GM23338 (cell line): Measurements from ENCODE around the gene ZBTB42. TPM values are rescaled to one million over a fixed set of nuclear protein-coding genes. Genes with fewer than 3 reads are reported as not detected.

Source experiments
- ATAC-seq: fragments of 200-7000 bp; cut with Tn5 transposase; 3 replicates; pipeline ENCODE4 v1.9.1; 2020
- DNase-seq: peaks from one replicate; pipeline ENCODE4 v3.0.0-alpha.2; 2015; ENCODE audit warnings: low spot score
- H2AFZ ChIP-seq: fragments of 200-600 bp; sonication (generic); 2 replicates; pipeline ENCODE4 v1.8.0; 2016; ENCODE audit warnings: antibody characterized with exemption, mild to moderate bottlenecking, moderate library complexity
- H3F3A ChIP-seq: fragments of 200-600 bp; sonication (generic); replicated peaks from 2 replicates; pipeline ENCODE4 v1.8.0; 2017; ENCODE audit warnings: antibody characterized with exemption, mixed run types, low read depth
- H3K27ac ChIP-seq: fragments of 200-600 bp; sonication (generic); 2 replicates; pipeline ENCODE4 v1.6.1; 2016; ENCODE audit warnings: low read depth
- H3K27me3 ChIP-seq: fragments of 200-600 bp; sonication (generic); 2 replicates; pipeline ENCODE4 v1.8.0; 2016; ENCODE audit warnings: mild to moderate bottlenecking, mixed run types, moderate library complexity; ENCODE audit not compliant: insufficient read depth
- H3K36me3 ChIP-seq: fragments of 200-600 bp; sonication (generic); 2 replicates; pipeline ENCODE4 v1.8.0; 2016; ENCODE audit warnings: mild to moderate bottlenecking; ENCODE audit not compliant: insufficient read depth
- H3K4me1 ChIP-seq: fragments of 200-600 bp; sonication (generic); 2 replicates; pipeline ENCODE4 v1.8.0; 2016; ENCODE audit warnings: mild to moderate bottlenecking, moderate library complexity; ENCODE audit not compliant: insufficient read depth
- H3K4me2 ChIP-seq: fragments of 200-600 bp; sonication (generic); 2 replicates; pipeline ENCODE4 v1.7.1; 2017; ENCODE audit warnings: mixed run types
- H3K4me3 ChIP-seq: fragments of 200-600 bp; sonication (generic); 2 replicates; pipeline ENCODE4 v1.6.1; 2016; ENCODE audit warnings: mixed run types
- H3K79me2 ChIP-seq: fragments of 200-600 bp; sonication (generic); replicated peaks from 2 replicates; pipeline ENCODE4 v1.8.0; 2017; ENCODE audit warnings: mild to moderate bottlenecking; ENCODE audit not compliant: insufficient read depth
- H3K9me2 ChIP-seq: fragments of 200-600 bp; sonication (generic); 2 replicates; pipeline ENCODE4 v1.8.0; 2017; ENCODE audit not compliant: insufficient read depth
- H4K20me1 ChIP-seq: fragments of 200-600 bp; sonication (generic); replicated peaks from 2 replicates; pipeline ENCODE4 v1.8.0; 2017; ENCODE audit warnings: mild to moderate bottlenecking; ENCODE audit not compliant: insufficient read depth
- H3K27ac Mint-ChIP-seq: 2 replicates; pipeline ENCODE4 v1.8.0; 2020; ENCODE audit warnings: inconsistent platforms, mild to moderate bottlenecking, moderate library complexity, mixed read lengths
- H3K27me3 Mint-ChIP-seq: 3 replicates; pipeline ENCODE4 v1.8.0; 2022; ENCODE audit warnings: low read depth, mild to moderate bottlenecking, moderate library complexity, mixed read lengths, inconsistent platforms; ENCODE audit not compliant: insufficient read depth, poor library complexity
- H3K36me3 Mint-ChIP-seq: 3 replicates; pipeline ENCODE4 v1.8.0; 2021; ENCODE audit warnings: low read depth, mild to moderate bottlenecking, inconsistent platforms, moderate library complexity, mixed read lengths
- H3K4me1 Mint-ChIP-seq: 3 replicates; pipeline ENCODE4 v1.8.0; 2020; ENCODE audit warnings: mild to moderate bottlenecking, inconsistent platforms, mixed read lengths
- H3K4me3 Mint-ChIP-seq: 3 replicates; pipeline ENCODE4 v1.8.0; 2021; ENCODE audit warnings: moderate library complexity, mild to moderate bottlenecking, inconsistent platforms, mixed read lengths
- H3K9me3 Mint-ChIP-seq: 3 replicates; pipeline ENCODE4 v1.8.0; 2020; ENCODE audit warnings: moderate library complexity, mild to moderate bottlenecking, inconsistent platforms, mixed read lengths
- CREB1 ChIP-seq: fragments of 250-450 bp; sonication (Bioruptor Pico); IDR thresholded peaks from 2 replicates; pipeline ENCODE4 v1.5.0; 2020; ENCODE audit warnings: low read depth, mild to moderate bottlenecking, moderate library complexity
- EZH2 ChIP-seq: fragments of 200-600 bp; sonication (generic); IDR thresholded peaks from one replicate; pipeline ENCODE4 v1.8.0; 2017; ENCODE audit warnings: antibody characterized with exemption, mild to moderate bottlenecking, low read depth; ENCODE audit not compliant: unreplicated experiment
- EZH2phosphoT487 ChIP-seq: fragments of 200-600 bp; sonication (generic); IDR thresholded peaks from one replicate; pipeline ENCODE4 v1.8.1; 2018; ENCODE audit warnings: antibody characterized with exemption; ENCODE audit not compliant: unreplicated experiment
- JUNB ChIP-seq: IDR thresholded peaks from one replicate; pipeline ENCODE4 v1.6.1; 2016; ENCODE audit warnings: antibody characterized with exemption; ENCODE audit not compliant: unreplicated experiment
- NANOG ChIP-seq: IDR thresholded peaks from 2 replicates; pipeline ENCODE4 v1.6.1; 2016; ENCODE audit warnings: antibody characterized with exemption, borderline replicate concordance
- POLR2AphosphoS5 ChIP-seq: IDR thresholded peaks from 2 replicates; pipeline ENCODE4 v1.6.1; 2016; ENCODE audit warnings: antibody characterized with exemption, low read depth
- STAT1 ChIP-seq: IDR thresholded peaks from one replicate; pipeline ENCODE4 v1.6.1; 2016; ENCODE audit warnings: antibody characterized with exemption; ENCODE audit not compliant: unreplicated experiment
- ZNF114 ChIP-seq: fragments of 250-450 bp; sonication (Bioruptor Pico); IDR thresholded peaks from 2 replicates; pipeline ENCODE4 v1.5.0; 2020; ENCODE audit warnings: mild to moderate bottlenecking, moderate library complexity
- ZNF331 ChIP-seq: fragments of 250-450 bp; sonication (Bioruptor Pico); IDR thresholded peaks from 2 replicates; pipeline ENCODE4 v1.5.0; 2020; ENCODE audit warnings: low read depth, mild to moderate bottlenecking, moderate library complexity
- polyA plus RNA-seq: library from polyadenylated mRNA; unstranded; fragments of >200 nt; fragmentation: Nextera tagmentation; extraction: Ambion mirVana; gene quantifications from 2 replicates; pipeline ENCODE4 v1.2.1, GENCODE V29; 2016
- total RNA-seq: library from RNA; depleted of rRNA; stranded (reverse); fragments of >200 nt; shearing (Covaris generic); gene quantifications from 2 replicates; pipeline ENCODE4 v1.2.3, GENCODE V29; 2014
- TF ChIP-seq, protein P1 (sequence below), 2 experiments: fragments of 200-600 bp in 1 of 2; sonication (generic) in 1 of 2; conservative IDR thresholded peaks; 2 replicates each; pipeline versions ENCODE4 v1.5.1 to v1.6.1; 2016 to 2017; ENCODE audit warnings: antibody characterized with exemption in 2 of 2, low read depth in 2 of 2, mild to moderate bottlenecking in 2 of 2, moderate library complexity in 1 of 2
- TF ChIP-seq, protein P2 (sequence below): IDR thresholded peaks from 2 replicates; pipeline ENCODE4 v1.6.1; 2016; ENCODE audit warnings: antibody characterized with exemption
- TF ChIP-seq, protein P3 (sequence below): fragments of 250-450 bp; sonication (Bioruptor Pico); IDR thresholded peaks from 2 replicates; pipeline ENCODE4 v1.5.0; 2020; ENCODE audit warnings: mild to moderate bottlenecking, moderate library complexity
- TF ChIP-seq, protein P4 (sequence below): IDR thresholded peaks from one replicate; pipeline ENCODE4 v1.6.1; 2018; ENCODE audit warnings: antibody characterized with exemption; ENCODE audit not compliant: unreplicated experiment

ZBTB42 gene
- total and polyA plus RNA-seq, 2 experiments from 2014 or later, result 0.70 to 4.4 TPM

DNA sequence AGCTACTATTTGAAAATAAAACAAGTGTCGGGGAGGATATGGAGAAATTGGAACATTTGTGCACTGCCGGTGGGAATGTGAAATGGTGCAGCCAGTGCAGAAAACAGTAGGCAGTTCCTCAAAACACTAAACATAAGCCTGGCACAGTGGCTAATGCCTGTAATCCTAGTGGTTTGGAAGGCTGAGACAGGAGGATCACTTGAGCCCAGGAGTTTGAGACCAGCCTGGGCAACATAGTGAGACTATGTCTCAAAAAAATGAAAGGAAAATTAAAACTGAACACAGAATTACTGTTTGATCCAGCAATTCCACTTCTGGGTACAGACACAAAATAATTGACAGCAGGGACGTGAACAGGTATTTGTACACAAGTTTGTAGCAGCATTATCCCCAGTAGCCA, 35.4 kb upstream of the ZBTB42 start:
- no peaks in the 10 kb centered on the region; the same call in 1 of the 2 replicates for H3K9me2 ChIP-seq
- TF ChIP-seq ZNF331 (CRISPR knock-in tag) (no peak), JUNB (no peak), POLR2AphosphoS5 (no peak), STAT1 (no peak), CREB1 (CRISPR knock-in tag) (no peak), EZH2phosphoT487 (no peak), EZH2 (no peak), NANOG (no peak), ZNF114 (CRISPR knock-in tag) (no peak)
- TF ChIP-seq, protein P1, sequence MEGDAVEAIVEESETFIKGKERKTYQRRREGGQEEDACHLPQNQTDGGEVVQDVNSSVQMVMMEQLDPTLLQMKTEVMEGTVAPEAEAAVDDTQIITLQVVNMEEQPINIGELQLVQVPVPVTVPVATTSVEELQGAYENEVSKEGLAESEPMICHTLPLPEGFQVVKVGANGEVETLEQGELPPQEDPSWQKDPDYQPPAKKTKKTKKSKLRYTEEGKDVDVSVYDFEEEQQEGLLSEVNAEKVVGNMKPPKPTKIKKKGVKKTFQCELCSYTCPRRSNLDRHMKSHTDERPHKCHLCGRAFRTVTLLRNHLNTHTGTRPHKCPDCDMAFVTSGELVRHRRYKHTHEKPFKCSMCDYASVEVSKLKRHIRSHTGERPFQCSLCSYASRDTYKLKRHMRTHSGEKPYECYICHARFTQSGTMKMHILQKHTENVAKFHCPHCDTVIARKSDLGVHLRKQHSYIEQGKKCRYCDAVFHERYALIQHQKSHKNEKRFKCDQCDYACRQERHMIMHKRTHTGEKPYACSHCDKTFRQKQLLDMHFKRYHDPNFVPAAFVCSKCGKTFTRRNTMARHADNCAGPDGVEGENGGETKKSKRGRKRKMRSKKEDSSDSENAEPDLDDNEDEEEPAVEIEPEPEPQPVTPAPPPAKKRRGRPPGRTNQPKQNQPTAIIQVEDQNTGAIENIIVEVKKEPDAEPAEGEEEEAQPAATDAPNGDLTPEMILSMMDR (conservative IDR thresholded peaks at IDR 0.05; ENCODE audit: low read depth in 2 of 2), result no peak
- TF ChIP-seq, protein P2, sequence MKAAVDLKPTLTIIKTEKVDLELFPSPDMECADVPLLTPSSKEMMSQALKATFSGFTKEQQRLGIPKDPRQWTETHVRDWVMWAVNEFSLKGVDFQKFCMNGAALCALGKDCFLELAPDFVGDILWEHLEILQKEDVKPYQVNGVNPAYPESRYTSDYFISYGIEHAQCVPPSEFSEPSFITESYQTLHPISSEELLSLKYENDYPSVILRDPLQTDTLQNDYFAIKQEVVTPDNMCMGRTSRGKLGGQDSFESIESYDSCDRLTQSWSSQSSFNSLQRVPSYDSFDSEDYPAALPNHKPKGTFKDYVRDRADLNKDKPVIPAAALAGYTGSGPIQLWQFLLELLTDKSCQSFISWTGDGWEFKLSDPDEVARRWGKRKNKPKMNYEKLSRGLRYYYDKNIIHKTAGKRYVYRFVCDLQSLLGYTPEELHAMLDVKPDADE, result no peak
- TF ChIP-seq, protein P3, sequence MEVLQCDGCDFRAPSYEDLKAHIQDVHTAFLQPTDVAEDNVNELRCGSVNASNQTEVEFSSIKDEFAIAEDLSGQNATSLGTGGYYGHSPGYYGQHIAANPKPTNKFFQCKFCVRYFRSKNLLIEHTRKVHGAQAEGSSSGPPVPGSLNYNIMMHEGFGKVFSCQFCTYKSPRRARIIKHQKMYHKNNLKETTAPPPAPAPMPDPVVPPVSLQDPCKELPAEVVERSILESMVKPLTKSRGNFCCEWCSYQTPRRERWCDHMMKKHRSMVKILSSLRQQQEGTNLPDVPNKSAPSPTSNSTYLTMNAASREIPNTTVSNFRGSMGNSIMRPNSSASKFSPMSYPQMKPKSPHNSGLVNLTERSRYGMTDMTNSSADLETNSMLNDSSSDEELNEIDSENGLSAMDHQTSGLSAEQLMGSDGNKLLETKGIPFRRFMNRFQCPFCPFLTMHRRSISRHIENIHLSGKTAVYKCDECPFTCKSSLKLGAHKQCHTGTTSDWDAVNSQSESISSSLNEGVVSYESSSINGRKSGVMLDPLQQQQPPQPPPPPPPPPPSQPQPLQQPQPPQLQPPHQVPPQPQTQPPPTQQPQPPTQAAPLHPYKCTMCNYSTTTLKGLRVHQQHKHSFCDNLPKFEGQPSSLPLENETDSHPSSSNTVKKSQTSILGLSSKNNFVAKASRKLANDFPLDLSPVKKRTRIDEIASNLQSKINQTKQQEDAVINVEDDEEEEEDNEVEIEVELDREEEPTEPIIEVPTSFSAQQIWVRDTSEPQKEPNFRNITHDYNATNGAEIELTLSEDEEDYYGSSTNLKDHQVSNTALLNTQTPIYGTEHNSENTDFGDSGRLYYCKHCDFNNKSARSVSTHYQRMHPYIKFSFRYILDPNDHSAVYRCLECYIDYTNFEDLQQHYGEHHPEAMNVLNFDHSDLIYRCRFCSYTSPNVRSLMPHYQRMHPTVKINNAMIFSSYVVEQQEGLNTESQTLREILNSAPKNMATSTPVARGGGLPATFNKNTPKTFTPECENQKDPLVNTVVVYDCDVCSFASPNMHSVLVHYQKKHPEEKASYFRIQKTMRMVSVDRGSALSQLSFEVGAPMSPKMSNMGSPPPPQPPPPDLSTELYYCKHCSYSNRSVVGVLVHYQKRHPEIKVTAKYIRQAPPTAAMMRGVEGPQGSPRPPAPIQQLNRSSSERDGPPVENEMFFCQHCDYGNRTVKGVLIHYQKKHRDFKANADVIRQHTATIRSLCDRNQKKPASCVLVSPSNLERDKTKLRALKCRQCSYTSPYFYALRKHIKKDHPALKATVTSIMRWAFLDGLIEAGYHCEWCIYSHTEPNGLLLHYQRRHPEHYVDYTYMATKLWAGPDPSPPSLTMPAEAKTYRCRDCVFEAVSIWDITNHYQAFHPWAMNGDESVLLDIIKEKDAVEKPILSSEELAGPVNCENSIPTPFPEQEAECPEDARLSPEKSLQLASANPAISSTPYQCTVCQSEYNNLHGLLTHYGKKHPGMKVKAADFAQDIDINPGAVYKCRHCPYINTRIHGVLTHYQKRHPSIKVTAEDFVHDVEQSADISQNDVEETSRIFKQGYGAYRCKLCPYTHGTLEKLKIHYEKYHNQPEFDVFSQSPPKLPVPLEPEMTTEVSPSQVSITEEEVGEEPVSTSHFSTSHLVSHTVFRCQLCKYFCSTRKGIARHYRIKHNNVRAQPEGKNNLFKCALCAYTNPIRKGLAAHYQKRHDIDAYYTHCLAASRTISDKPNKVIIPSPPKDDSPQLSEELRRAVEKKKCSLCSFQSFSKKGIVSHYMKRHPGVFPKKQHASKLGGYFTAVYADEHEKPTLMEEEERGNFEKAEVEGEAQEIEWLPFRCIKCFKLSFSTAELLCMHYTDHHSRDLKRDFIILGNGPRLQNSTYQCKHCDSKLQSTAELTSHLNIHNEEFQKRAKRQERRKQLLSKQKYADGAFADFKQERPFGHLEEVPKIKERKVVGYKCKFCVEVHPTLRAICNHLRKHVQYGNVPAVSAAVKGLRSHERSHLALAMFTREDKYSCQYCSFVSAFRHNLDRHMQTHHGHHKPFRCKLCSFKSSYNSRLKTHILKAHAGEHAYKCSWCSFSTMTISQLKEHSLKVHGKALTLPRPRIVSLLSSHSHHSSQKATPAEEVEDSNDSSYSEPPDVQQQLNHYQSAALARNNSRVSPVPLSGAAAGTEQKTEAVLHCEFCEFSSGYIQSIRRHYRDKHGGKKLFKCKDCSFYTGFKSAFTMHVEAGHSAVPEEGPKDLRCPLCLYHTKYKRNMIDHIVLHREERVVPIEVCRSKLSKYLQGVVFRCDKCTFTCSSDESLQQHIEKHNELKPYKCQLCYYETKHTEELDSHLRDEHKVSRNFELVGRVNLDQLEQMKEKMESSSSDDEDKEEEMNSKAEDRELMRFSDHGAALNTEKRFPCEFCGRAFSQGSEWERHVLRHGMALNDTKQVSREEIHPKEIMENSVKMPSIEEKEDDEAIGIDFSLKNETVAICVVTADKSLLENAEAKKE, result no peak
- TF ChIP-seq, protein P4, sequence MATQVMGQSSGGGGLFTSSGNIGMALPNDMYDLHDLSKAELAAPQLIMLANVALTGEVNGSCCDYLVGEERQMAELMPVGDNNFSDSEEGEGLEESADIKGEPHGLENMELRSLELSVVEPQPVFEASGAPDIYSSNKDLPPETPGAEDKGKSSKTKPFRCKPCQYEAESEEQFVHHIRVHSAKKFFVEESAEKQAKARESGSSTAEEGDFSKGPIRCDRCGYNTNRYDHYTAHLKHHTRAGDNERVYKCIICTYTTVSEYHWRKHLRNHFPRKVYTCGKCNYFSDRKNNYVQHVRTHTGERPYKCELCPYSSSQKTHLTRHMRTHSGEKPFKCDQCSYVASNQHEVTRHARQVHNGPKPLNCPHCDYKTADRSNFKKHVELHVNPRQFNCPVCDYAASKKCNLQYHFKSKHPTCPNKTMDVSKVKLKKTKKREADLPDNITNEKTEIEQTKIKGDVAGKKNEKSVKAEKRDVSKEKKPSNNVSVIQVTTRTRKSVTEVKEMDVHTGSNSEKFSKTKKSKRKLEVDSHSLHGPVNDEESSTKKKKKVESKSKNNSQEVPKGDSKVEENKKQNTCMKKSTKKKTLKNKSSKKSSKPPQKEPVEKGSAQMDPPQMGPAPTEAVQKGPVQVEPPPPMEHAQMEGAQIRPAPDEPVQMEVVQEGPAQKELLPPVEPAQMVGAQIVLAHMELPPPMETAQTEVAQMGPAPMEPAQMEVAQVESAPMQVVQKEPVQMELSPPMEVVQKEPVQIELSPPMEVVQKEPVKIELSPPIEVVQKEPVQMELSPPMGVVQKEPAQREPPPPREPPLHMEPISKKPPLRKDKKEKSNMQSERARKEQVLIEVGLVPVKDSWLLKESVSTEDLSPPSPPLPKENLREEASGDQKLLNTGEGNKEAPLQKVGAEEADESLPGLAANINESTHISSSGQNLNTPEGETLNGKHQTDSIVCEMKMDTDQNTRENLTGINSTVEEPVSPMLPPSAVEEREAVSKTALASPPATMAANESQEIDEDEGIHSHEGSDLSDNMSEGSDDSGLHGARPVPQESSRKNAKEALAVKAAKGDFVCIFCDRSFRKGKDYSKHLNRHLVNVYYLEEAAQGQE, result no peak
- no peak overlapping the region for H3K27ac ChIP-seq
- Mint-ChIP-seq H3K9me3 (peaks cover 6% of the 10 kb centered on the region), H3K4me3 (peak overlapping the region; percentile 55), H3K4me1 (peaks cover 26% of the 10 kb centered on the region), H3K27me3 (peaks cover 5% of the 10 kb centered on the region), H3K27ac (no peak overlapping the region), H3K36me3 (peaks cover 48% of the 10 kb centered on the region)
- peaks cover 9% of the 10 kb centered on the region; the same call in 1 of the 2 replicates for H3F3A ChIP-seq
- H2AFZ ChIP-seq, result no peak overlapping the region
- peaks cover 11% of the 10 kb centered on the region for H3K4me1 ChIP-seq
- H3K79me2 ChIP-seq, result no peaks in the 10 kb centered on the region
- no peak for DNase-seq
- 0 out of 2 replicates have a peak, but pooled peaks cover 6% of the 10 kb centered on the region for H4K20me1 ChIP-seq
- H3K36me3 ChIP-seq, result no peaks in the 10 kb centered on the region
- no peaks in the 10 kb centered on the region for H3K27me3 ChIP-seq
- ATAC-seq, result no peak
- no peak overlapping the region for H3K4me3 ChIP-seq
- no peak overlapping the region for H3K4me2 ChIP-seq
